ENCODE results near the gene PALD1.

The PALD1 gene

DNA sequence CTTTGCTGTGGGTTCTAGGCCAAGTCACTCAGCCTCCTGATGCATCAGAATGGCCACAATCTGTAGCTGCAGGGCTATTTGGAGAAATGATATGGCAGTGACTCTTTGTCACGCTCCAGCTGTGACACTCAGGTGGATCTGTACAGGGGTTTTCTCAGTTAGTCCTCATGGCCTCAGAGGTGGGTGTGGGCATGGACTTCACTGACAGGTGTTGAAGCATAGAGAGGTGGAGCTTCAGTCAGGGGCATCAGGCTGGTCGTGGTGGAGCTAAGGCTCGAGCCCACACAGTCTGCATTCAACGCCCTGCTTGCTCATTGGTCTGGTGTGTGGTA lies 21.2 kb downstream of the PALD1 start:
- Histone ChIP-seq H3K79me1 (ENCODE audit: low read length) (no peaks in the 10 kb centered on the region), H3K18ac (ENCODE audit: low read length) (no peak overlapping the region), H3K27ac (ENCODE audit: low read depth, low read length) (no peak overlapping the region), H3K4ac (ENCODE audit: low read depth, low read length) (no peak overlapping the region), H3K9ac (ENCODE audit: low read length) (no peak overlapping the region), H2BK5ac (ENCODE audit: low read depth, low read length, poor library complexity) (no peak overlapping the region), H3K9me3 (ENCODE audit: insufficient read depth, low read depth, low read length) (no peaks in the 10 kb centered on the region), H2BK12ac (ENCODE audit: low read length) (no peak overlapping the region), H2AK5ac (ENCODE audit: low read length) (no peak overlapping the region), H4K91ac (ENCODE audit: low read depth, low read length) (no peak overlapping the region), H2BK120ac (ENCODE audit: insufficient read depth, low read length, poor library complexity) (no peak overlapping the region), H4K8ac (ENCODE audit: low read depth, low read length) (no peak overlapping the region), H3K4me2 (ENCODE audit: low read length) (no peak overlapping the region), H3K4me1 (ENCODE audit: control insufficient read depth in 1 of 2, insufficient read depth in 2 of 2, low read length in 2 of 2) (peaks cover 0 to 3% of the 10 kb centered on the region in 2 experiments), H2AFZ (ENCODE audit: insufficient read depth, low read length, poor library complexity) (no peak overlapping the region), H3K36me3 (ENCODE audit: control insufficient read depth in 1 of 2, insufficient read depth in 2 of 2, low read length in 2 of 2) (no peaks in the 10 kb centered on the region), H3K23ac (ENCODE audit: low read length) (no peak overlapping the region), H3K79me2 (ENCODE audit: control insufficient read depth, insufficient read depth, low read length, poor library complexity) (no peaks in the 10 kb centered on the region), H3K4me3 (ENCODE audit: low read depth, low read length) (peak overlapping the region; percentile 27), H3K14ac (ENCODE audit: low read length) (no peak overlapping the region), H4K12ac (ENCODE audit: low read depth, low read length) (no peak overlapping the region), H3K27me3 (ENCODE audit: insufficient read depth, low read length) (no peaks in the 10 kb centered on the region)
- no peak for DNase-seq
- no CpG with 5 or more reads among the region's 4 CpGs for WGBS (ENCODE audit: extremely low coverage, insufficient coverage, insufficient read length)

DNA sequence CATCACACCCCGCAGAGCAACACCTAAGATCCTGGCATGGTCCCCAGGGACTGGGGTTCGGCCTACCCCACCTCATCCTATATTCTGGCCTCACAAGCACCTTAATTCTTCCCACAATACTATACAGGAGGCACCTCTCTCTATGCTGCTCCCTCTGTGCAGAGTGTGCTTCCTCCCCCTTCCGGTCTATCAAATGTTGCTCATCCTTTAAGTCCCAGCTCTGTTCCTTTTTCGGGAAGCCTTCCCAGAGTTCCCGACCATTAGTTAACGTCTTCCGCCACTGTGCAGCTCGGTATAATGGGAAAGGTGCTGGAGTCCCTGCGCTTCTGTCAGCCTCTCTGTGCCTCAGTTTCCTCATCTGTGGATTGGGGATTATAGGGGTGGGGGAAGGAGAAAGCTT lies 21.8 kb downstream of the PALD1 start:
- H2BK120ac ChIP-seq (ENCODE audit: insufficient read depth, low read length, poor library complexity): no peak overlapping the region
- H3K4ac ChIP-seq (ENCODE audit: low read depth, low read length): no peak overlapping the region

DNA sequence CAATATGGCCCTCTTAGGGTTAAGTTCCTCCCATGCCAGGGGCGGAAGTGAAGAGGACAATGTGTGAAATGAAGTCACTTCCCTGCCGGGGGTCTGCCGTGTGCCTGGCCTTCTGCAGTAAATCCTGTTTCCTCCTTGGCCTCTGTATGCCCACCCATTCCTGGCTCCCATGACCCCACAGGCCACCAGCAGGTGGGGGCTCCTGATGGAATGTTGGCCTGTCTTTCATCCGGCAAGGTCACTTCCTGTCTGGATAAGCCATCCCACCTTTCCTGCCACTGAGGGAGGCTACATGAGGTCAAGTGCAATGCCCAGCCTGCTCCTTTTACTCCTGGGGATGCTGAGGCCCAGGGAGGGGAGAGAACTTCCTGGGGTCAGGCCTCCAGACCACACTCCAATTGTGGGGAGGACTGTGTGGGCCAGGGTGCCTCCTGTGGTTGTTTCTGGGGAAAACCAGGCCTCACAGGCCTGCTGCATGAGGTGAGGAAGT lies 22.3 kb downstream of the PALD1 start:
- H3K23ac ChIP-seq (ENCODE audit: low read length): no peak overlapping the region
- H3K9me3 ChIP-seq (ENCODE audit: insufficient read depth, low read depth, low read length): no peaks in the 10 kb centered on the region
- no peak overlapping the region for H3K4me2 ChIP-seq (ENCODE audit: low read length)
- H2BK120ac ChIP-seq (ENCODE audit: insufficient read depth, low read length, poor library complexity): no peak overlapping the region
- no peak overlapping the region for H3K14ac ChIP-seq (ENCODE audit: low read length)
- H2AFZ ChIP-seq (ENCODE audit: insufficient read depth, low read length, poor library complexity): no peak overlapping the region
- no peaks in the 10 kb centered on the region for H3K36me3 ChIP-seq (ENCODE audit: control insufficient read depth in 1 of 2, insufficient read depth in 2 of 2, low read length in 2 of 2)
- H3K9ac ChIP-seq (ENCODE audit: low read length): no peak overlapping the region
- no peaks in the 10 kb centered on the region for H3K79me2 ChIP-seq (ENCODE audit: control insufficient read depth, insufficient read depth, low read length, poor library complexity)
- no peak overlapping the region for H3K27ac ChIP-seq (ENCODE audit: low read depth, low read length)
- no peaks in the 10 kb centered on the region for H3K27me3 ChIP-seq (ENCODE audit: insufficient read depth, low read length)
- no peak for DNase-seq
- no peak overlapping the region for H2BK12ac ChIP-seq (ENCODE audit: low read length)
- H3K4me3 ChIP-seq (ENCODE audit: low read depth, low read length): no peak overlapping the region
- no peaks in the 10 kb centered on the region for H3K79me1 ChIP-seq (ENCODE audit: low read length)
- no peak overlapping the region for H2BK5ac ChIP-seq (ENCODE audit: low read depth, low read length, poor library complexity)
- H4K8ac ChIP-seq (ENCODE audit: low read depth, low read length): no peak overlapping the region
- no peak overlapping the region for H3K18ac ChIP-seq (ENCODE audit: low read length)
- no peak overlapping the region for H4K91ac ChIP-seq (ENCODE audit: low read depth, low read length)
- no peak overlapping the region for H3K4ac ChIP-seq (ENCODE audit: low read depth, low read length)
- no CpG with 5 or more reads among the region's 4 CpGs for WGBS (ENCODE audit: extremely low coverage, insufficient coverage, insufficient read length)
- no peak overlapping the region for H4K12ac ChIP-seq (ENCODE audit: low read depth, low read length)
- H3K4me1 ChIP-seq (ENCODE audit: control insufficient read depth in 1 of 2, insufficient read depth in 2 of 2, low read length in 2 of 2): peaks cover 0 to 3% of the 10 kb centered on the region in 2 experiments
- no peak overlapping the region for H2AK5ac ChIP-seq (ENCODE audit: low read length)

More for the DNA sequence above, 21.8 kb downstream of the PALD1 start:
- H3K27me3 ChIP-seq (ENCODE audit: insufficient read depth, low read length): no peaks in the 10 kb centered on the region
- H3K27ac ChIP-seq (ENCODE audit: low read depth, low read length): no peak overlapping the region
- no peak overlapping the region for H3K9ac ChIP-seq (ENCODE audit: low read length)
- no peak overlapping the region for H3K18ac ChIP-seq (ENCODE audit: low read length)
- H3K36me3 ChIP-seq (ENCODE audit: control insufficient read depth in 1 of 2, insufficient read depth in 2 of 2, low read length in 2 of 2): no peaks in the 10 kb centered on the region
- no peak overlapping the region for H2BK5ac ChIP-seq (ENCODE audit: low read depth, low read length, poor library complexity)
- H4K12ac ChIP-seq (ENCODE audit: low read depth, low read length): no peak overlapping the region
- H2BK12ac ChIP-seq (ENCODE audit: low read length): no peak overlapping the region
- H3K9me3 ChIP-seq (ENCODE audit: insufficient read depth, low read depth, low read length): no peaks in the 10 kb centered on the region
- H3K4me1 ChIP-seq (ENCODE audit: control insufficient read depth in 1 of 2, insufficient read depth in 2 of 2, low read length in 2 of 2): peaks cover 0 to 3% of the 10 kb centered on the region in 2 experiments
- WGBS (ENCODE audit: extremely low coverage, insufficient coverage, insufficient read length): no CpG with 5 or more reads among the region's 9 CpGs
- H3K4me3 ChIP-seq (ENCODE audit: low read depth, low read length): peak overlapping the region; percentile 27
- no peaks in the 10 kb centered on the region for H3K79me2 ChIP-seq (ENCODE audit: control insufficient read depth, insufficient read depth, low read length, poor library complexity)
- no peaks in the 10 kb centered on the region for H3K79me1 ChIP-seq (ENCODE audit: low read length)
- H3K14ac ChIP-seq (ENCODE audit: low read length): no peak overlapping the region
- H2AK5ac ChIP-seq (ENCODE audit: low read length): no peak overlapping the region
- H4K8ac ChIP-seq (ENCODE audit: low read depth, low read length): no peak overlapping the region
- H4K91ac ChIP-seq (ENCODE audit: low read depth, low read length): no peak overlapping the region
- H2AFZ ChIP-seq (ENCODE audit: insufficient read depth, low read length, poor library complexity): no peak overlapping the region
- no peak for DNase-seq
- no peak overlapping the region for H3K4me2 ChIP-seq (ENCODE audit: low read length)
- H3K23ac ChIP-seq (ENCODE audit: low read length): no peak overlapping the region

DNA sequence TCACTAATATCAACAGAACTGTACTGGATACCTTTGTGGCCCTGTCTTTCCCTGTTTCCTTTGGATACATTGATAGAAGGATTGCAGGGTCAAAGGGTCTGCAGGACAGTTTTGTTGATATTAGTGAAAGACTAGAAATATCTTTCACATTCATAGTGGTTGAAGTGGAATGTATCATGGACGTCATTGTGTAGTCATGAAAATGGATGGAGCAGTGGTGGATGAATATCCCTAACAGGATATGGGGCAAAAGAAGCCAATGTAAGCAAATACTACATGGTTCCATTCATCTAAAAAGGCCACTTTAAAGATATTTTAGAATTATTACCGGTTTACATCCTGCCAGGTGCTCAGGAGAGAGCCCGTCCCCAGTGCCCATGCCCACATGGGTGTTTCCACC lies 23.8 kb downstream of the PALD1 start:
- Histone ChIP-seq H4K91ac (ENCODE audit: low read depth, low read length) (no peak overlapping the region), H2AK5ac (ENCODE audit: low read length) (no peak overlapping the region), H3K18ac (ENCODE audit: low read length) (no peak overlapping the region), H3K79me2 (ENCODE audit: control insufficient read depth, insufficient read depth, low read length, poor library complexity) (no peaks in the 10 kb centered on the region), H3K9me3 (ENCODE audit: insufficient read depth, low read depth, low read length) (no peaks in the 10 kb centered on the region), H3K4me2 (ENCODE audit: low read length) (no peak overlapping the region), H3K79me1 (ENCODE audit: low read length) (no peaks in the 10 kb centered on the region), H3K14ac (ENCODE audit: low read length) (no peak overlapping the region), H2BK120ac (ENCODE audit: insufficient read depth, low read length, poor library complexity) (no peak overlapping the region), H4K8ac (ENCODE audit: low read depth, low read length) (no peak overlapping the region), H2BK5ac (ENCODE audit: low read depth, low read length, poor library complexity) (no peak overlapping the region), H3K27ac (ENCODE audit: low read depth, low read length) (no peak overlapping the region), H3K4ac (ENCODE audit: low read depth, low read length) (no peak overlapping the region), H2AFZ (ENCODE audit: insufficient read depth, low read length, poor library complexity) (no peak overlapping the region), H3K4me1 (ENCODE audit: control insufficient read depth in 1 of 2, insufficient read depth in 2 of 2, low read length in 2 of 2) (no peaks in the 10 kb centered on the region), H4K12ac (ENCODE audit: low read depth, low read length) (no peak overlapping the region), H3K36me3 (ENCODE audit: control insufficient read depth in 1 of 2, insufficient read depth in 2 of 2, low read length in 2 of 2) (no peaks in the 10 kb centered on the region), H3K4me3 (ENCODE audit: low read depth, low read length) (no peak overlapping the region), H2BK12ac (ENCODE audit: low read length) (no peak overlapping the region), H3K23ac (ENCODE audit: low read length) (no peak overlapping the region), H3K9ac (ENCODE audit: low read length) (no peak overlapping the region), H3K27me3 (ENCODE audit: insufficient read depth, low read length) (no peaks in the 10 kb centered on the region)
- WGBS (ENCODE audit: extremely low coverage, insufficient coverage, insufficient read length): no CpG with 5 or more reads among the region's 3 CpGs
- no peak for DNase-seq

Measured in trophoblast cell (in vitro differentiated cells and primary cell).